GM12864 (cell line): ENCODE results near the gene ABLIM2.

Source experiments
- DNase-seq: peaks from one replicate; pipeline ENCODE4 v3.0.0-alpha.2; 2011; ENCODE audit warnings: low read depth
- H3K4me3 ChIP-seq: 2 replicates; pipeline ENCODE4 v1.5.1; 2011; ENCODE audit warnings: mild to moderate bottlenecking, low read depth, low read length, control low read depth
- CTCF ChIP-seq: IDR thresholded peaks from 2 replicates; pipeline ENCODE4 v1.5.1; 2011; ENCODE audit warnings: low read depth, mild to moderate bottlenecking, moderate library complexity, low read length, control low read depth, inconsistent platforms; ENCODE audit errors: missing control alignments

The ABLIM2 gene

DNA sequence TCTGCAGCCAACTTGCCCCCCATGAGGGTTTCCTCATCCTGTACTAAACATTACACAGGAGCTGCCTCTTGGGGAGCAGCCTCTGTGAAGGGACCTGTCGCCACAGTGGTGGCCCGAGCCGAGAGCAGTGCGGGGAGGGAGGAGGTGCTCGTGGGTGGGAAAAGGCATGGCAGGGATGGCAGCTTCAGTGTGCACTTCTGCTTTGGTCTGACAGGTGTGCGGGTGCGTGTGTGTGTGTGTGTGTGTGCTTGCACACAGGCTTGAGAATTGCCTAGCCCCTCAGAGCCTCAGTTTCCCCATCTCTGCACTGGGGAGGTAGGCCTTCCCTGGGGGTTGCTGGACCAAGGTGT is 44.4 kb upstream of the ABLIM2 start:
- no peak for TF ChIP-seq CTCF
- DNase-seq = no peak
- no peak overlapping the region for H3K4me3 ChIP-seq

DNA sequence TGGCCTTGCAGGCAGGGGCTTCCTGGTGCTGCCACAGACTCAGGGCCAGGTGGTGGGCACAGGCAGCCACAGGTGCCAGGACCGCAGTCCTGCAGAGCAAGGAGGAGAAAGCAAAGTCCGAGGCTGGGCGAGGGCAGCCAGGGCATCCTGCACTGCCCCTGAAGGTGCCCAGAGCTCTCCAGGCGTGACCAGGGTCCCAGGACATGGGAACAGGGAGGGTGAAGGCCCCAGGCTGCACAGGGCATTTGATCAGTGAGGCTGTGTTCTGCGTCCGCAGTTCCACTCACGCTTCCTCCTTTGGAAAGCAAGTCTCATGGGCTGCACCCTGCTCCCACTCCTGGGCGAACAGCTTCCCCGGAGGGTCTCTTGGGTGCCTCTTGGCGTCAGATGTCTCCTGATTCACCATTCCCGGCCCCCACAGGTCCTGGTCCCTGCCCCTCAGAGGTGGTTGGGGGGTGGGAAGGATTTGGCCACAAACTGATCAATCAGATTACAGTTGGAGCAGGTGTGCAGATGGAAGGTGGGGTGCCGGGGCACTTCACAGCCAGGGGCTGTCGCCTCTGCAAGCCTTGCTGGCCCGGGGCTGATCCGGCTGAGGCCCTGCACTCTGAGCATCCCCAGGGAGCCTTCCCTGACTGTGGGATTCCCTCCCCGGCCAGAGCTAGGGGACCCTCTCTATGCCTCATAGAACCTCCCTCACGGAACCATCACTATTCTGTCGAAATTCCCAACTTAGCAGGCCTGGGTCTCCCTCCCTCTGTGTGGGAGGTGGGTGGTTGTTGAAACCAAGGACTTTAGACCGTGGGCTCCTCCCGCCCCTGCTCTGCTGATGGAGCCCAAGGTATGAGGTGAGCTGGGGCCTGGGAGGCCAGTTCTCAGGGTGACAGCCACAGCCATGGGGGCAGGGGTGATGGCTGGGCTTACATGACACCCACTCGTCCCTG is 43.8 kb upstream of the ABLIM2 start:
- TF ChIP-seq CTCF = no peak
- peak overlapping the region; percentile 76 for H3K4me3 ChIP-seq
- DNase-seq = no peak

- H3K4me3 ChIP-seq = peak overlapping the region; percentile 76
- DNase-seq = no peak
- TF ChIP-seq CTCF = no peak
Measured at GRCh38 chr4:8201321-8201781, 42.7 kb upstream of the ABLIM2 start.

DNA sequence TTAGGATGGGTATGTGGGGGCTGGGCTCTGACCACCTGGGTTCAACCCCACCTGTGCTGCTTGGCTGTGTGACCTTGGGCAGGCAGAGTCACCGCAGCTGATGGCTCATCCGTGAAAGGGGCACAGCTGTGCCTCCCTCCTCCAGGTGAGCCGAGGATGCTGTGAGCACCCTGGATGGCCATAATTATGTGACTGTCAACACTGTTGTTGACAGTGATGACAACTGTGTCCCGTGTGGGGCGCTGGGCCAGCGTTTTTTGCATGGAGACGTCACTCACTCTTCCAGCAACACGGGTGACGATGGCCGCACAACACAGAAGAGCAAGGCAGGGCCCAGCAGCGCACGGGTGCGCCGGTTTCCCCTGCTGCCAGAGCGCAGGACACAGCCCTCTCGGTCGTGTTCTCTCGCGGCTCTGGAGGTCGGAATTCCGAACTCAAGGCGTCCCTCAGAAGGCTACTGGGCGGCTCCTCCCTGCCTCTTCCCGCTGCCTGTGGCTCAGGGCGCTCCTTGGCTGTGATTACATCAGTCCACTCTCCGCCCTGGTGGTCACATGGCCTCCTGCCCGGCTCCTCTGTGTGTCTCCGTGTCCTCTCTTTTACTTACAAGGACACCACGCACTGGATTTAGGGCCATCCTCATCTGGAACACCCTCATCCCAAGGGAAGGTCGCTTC is 41.8 kb upstream of the ABLIM2 start:
- no peak for DNase-seq
- H3K4me3 ChIP-seq = peak overlapping the region; percentile 76
- peak; percentile 2 for TF ChIP-seq CTCF

- no peak for TF ChIP-seq CTCF
- no peak for DNase-seq
- H3K4me3 ChIP-seq = peak overlapping the region; percentile 76
Measured at GRCh38 chr4:8199594-8200301, 41.1 kb upstream of the ABLIM2 start.

GRCh38 chr4:8198906-8199593 is 40.4 kb upstream of the ABLIM2 start, which contains the start of gene SH3TC1:
Gene SH3TC1, plus strand, starts transcription at chr4:8199290. Its CDS starts 5,905 bp downstream, at chr4:8205195.
- TF ChIP-seq CTCF = no peak

More at GRCh38 chr4:8198906-8199593, 40.4 kb upstream of the ABLIM2 start, which contains the start of gene SH3TC1:
- DNase-seq = no peak
- H3K4me3 ChIP-seq = peak within 1 kb of the TSS; percentile 76
